ENCODE results near the gene PUS1.
"Not testable (repeated sequence)": the region's sequence is repeated elsewhere in the genome, so short reads cannot be mapped to it uniquely, and the experiment has no call there.

The PUS1 gene

GRCh38 chr12:131965073-131965472 is 36.0 kb downstream of the PUS1 start:
- no peak for DNase-seq

DNA sequence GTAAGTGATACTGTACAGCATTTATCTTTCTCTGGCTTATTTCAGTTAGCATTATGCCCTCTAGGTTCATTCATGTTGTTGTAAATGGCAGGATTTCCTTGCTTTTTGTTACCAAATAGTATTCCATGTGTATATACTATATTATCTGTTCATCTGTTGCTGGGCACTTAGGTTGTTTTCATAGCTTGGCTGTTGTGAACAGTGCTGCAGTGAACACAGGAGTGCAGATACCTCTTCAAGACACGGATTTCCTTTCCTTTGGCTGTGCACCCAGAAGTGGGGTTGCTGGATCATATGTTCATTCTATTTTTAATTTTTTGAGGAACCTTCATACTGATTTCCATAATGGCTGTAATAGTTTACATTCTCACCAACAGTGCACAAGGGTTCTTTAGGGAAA is 42.1 kb downstream of the PUS1 start:
- DNase-seq, result no peak

- DNase-seq, result no peak
Observed at GRCh38 chr12:131975228-131975627, 46.2 kb downstream of the PUS1 start.

GRCh38 chr12:131979606-131980005 is 50.5 kb downstream of the PUS1 start:
- DNase-seq, result no peak

- DNase-seq, result no peak
Observed at GRCh38 chr12:131980263-131980662, 51.2 kb downstream of the PUS1 start.

DNA sequence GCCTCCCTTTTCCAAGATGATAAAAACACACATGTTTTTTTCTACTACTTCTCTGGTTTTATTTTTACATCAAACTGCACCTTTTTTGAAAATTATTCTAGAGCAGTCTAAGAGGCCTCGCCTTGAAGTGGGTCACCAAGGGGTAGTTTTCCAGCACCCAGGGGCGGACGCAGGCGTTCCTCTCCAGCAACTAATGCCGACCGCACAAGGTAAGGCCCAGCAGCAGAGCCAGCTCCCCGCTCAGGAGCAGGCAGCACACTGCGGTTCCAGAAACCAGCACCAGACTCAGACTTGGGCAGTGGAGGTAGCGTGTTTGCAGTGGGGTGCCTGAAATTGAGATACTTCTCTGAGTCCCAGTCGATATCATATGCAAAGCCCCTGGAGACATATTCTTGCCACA is 52.3 kb downstream of the PUS1 start:
- no peak for DNase-seq

DNA sequence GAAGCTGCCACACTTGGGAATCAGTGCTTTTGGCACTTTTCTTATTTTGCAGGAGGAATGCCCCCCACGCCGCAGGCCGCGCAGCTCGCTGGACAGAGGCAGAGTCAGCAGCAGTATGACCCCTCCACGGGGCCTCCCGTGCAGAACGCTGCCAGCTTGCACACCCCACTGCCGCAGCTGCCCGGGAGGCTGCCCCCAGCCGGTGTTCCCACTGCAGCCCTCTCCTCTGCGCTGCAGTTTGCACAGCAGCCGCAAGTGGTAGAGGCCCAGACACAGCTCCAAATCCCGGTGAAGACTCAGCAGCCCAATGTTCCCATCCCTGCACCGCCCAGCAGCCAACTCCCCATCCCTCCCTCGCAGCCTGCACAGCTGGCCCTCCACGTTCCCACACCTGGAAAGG is 53.0 kb downstream of the PUS1 start:
- no peak for DNase-seq

GRCh38 chr12:131983026-131983425 is 54.0 kb downstream of the PUS1 start:
- DNase-seq, result no peak

GRCh38 chr12:131983554-131983953 is 54.5 kb downstream of the PUS1 start:
- no peak for DNase-seq

DNA sequence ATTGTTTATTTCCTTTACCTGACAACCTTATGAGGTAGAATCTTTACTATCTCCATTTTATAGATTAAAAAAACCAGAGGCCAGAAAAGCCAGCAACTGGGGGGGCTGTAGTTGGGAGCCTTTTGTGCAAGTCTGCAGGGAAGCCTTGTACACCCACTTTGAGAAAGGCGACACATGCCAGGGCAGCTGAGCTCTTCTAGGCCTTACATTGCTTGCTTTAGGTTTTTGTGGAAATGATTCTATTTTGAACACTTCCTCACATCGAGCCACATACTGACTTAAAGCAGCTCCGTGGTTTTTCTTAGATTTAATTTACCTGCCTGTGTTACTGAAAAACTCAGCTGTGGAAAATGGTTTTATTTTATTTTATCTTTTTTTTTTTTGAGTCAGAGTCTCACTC is 55.3 kb downstream of the PUS1 start:
- DNase-seq, result no peak

GRCh38 chr12:131985510-131985875 is 56.4 kb downstream of the PUS1 start:
- not testable (repeated sequence) for DNase-seq

GRCh38 chr12:131986361-131986760 is 57.3 kb downstream of the PUS1 start:
- DNase-seq, result no peak

DNA sequence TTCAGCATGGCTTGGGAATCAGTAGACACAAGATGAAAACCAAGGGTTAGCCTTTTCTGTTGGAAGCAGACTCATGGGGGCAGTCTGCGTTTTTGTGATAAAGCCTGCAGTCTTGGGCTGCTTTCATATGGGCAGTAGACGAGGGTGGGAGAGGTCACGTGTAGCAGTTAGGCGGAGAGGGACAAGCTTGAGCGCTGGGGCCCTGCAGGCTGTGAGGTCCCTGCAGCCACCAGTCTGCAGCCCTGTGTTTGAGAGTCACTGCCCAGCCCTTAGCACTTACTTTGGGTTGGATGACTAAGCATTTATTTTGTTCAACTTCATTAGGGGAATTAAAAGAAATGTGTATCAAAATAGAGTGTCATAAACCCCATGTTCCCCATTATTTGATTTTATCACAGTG is 57.8 kb downstream of the PUS1 start:
- no peak for DNase-seq

DNA sequence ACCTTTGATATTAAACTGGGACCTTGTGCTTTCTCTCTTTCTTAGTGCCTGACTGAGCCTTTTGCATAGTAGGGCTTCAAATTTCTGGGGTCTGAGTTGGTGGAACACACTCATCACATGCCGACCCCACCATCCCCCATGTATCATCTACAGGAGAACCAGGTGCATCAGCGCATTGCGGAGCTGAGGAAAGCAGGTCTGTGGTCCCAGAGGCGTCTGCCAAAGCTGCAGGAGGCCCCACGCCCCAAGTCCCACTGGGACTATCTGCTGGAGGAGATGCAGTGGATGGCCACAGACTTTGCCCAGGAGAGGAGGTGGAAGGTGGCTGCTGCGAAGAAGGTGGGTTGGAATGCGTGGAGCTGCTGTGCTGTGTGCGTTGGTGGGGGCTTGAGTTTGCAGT is 58.5 kb downstream of the PUS1 start:
- DNase-seq, result no peak

DNA sequence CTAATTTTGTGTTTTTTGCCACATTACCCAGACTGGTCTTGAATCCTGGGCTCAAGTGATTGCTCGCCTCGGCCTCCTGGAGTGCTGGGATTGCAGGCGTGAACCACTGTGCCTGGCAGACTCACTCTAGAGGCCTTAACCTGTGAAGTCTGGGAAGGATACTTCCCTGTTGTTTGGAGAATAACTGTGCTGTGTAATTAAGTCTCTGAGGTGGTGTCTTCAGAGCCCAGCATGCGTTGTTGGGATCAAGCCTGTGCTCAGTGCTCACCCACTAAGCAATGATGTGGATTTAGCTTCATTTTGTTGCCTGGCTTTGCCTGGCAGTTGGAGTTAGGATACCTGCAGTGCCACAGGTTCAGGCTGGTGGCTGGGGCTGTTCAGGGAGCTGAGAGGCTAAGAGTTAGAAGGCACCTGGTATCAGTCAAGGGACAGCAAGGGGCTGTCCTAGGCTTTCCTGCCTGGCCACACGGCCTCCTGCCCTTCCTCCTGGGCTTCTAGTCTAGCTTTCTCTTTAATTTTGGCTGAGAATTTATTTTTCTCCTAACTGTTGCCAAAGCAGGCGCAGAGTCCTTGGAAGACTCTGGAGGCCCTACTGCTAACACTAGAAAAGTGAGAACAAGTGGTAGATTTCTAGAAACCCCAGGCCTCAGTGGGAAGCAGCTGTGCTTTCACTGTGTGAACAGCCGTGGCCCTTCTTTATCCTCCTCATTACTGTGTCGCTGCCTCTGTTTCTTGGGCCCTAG is 59.1 kb downstream of the PUS1 start:
- DNase-seq, result no peak

DNA sequence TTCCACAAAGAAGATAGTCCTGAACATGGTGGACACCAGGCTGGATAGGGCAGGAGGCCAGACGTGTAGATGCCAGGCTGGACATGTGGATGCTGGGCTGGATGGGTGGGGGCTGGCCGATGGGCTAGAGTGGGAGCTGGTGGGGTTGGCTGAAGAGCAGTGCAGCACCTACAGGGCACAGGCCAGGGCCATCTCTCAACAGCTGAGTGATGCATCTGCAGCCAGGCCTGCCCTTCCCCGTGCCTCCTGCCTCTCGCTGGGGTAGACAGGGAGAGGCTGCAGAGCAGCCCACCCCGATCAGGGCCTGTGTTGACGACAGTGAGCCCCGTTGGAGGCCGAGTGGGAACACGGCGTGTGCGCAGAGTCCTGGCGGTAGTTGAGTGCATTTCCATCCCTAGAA is 59.9 kb downstream of the PUS1 start:
- DNase-seq, result no peak

DNA sequence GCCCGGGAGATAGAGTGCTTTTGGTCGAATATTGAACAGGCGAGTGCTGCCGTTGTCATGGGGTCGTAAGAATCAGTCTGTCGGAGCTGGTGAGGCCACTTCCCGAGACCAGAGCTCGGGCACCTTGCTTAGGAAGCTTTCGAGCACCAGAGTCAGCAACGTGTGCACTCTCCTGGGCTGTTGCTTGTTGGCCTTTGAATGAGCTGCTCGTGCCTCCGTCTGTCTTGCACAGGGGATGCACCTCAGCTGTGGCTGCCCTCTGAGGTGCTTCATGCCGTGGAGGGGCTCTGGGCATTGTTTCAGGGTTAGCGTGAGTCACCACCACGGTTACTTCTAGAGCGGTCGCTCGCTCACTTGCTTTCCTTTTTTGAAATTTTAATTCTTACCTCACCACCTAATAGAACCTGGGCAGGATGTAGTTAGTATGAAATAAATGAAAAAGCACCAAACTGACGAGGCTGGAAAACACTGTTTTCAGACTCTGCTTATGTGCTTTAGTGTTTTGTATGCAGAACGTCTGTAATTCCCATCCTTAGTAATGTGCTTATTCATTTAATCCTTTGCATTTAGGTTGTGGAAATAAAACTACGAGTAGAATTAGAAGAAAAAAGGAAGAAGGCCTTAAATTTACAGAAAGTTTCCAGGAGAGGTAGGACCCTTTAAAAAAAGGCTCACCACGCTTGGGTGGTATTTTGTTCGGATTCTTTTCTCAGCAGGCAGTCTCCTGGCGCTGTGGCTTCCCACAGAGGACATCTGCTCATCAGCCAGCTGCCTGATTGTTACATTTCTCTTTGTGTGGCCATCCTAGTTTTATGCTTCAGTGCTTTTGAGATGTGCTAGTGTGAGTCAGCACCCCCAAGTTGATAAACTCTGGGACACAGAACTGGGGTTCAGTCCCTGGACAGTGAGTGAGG is 61.2 kb downstream of the PUS1 start:
- no peak for DNase-seq

DNA sequence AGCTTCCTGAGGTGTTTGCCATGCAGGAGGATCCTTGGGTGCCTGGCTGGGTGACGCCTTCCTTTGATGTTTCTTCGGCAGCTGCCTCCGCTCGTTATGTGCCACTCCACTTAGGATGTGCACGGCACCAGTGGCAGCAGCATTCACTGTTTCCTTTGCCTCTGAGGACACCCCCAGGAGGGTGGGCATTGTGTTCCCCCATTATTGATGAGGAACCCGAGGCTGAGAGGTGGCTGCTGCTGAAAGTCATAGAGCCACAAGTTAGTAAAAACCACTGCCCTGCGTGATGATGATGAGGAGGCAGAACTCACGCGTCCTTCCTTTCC is 61.9 kb downstream of the PUS1 start:
- DNase-seq, result no peak

DNA sequence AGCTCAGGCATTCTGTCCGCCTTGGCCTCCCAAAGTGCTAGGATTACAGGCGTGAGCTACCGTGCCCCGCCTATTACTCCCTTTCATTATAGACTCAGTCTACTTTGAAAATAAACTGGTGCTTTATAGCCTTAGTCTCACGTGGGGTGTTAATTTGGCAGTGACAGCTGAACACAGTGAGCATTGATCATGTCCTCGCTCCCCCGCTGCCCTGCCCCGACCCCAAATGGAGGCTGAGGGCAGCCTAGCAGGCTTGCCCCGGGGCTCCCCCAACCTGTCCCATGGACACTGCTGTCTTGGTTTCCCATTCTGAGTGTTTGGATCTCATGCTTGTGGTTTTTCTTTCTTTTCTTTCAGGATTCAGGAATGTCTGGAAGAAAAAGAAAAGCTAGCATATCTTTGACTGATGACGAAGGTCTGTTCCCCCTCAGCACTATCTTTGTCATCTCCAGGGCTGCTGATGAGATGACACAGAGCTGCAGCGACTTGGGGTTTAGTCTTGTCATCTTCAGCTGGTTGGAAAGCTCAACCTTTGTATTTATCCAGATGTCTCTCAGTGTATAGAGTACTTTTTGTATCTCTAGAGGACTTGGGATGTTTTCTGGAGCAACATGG is 62.8 kb downstream of the PUS1 start:
- DNase-seq, result no peak

GRCh38 chr12:131994589-131994988 is 65.5 kb downstream of the PUS1 start:
- no peak for DNase-seq
